GM12873 (cell line): ENCODE results near the gene FOXA2.

Experiments used
- TF ChIP-seq, protein P1 (sequence below): IDR thresholded peaks from 2 replicates; pipeline ENCODE4 v1.5.1; 2012; ENCODE audit warnings: low read depth, mild to moderate bottlenecking, moderate library complexity, low read length, control low read depth; ENCODE audit not compliant: insufficient read depth; ENCODE audit errors: missing control alignments

FOXA2 gene

DNA sequence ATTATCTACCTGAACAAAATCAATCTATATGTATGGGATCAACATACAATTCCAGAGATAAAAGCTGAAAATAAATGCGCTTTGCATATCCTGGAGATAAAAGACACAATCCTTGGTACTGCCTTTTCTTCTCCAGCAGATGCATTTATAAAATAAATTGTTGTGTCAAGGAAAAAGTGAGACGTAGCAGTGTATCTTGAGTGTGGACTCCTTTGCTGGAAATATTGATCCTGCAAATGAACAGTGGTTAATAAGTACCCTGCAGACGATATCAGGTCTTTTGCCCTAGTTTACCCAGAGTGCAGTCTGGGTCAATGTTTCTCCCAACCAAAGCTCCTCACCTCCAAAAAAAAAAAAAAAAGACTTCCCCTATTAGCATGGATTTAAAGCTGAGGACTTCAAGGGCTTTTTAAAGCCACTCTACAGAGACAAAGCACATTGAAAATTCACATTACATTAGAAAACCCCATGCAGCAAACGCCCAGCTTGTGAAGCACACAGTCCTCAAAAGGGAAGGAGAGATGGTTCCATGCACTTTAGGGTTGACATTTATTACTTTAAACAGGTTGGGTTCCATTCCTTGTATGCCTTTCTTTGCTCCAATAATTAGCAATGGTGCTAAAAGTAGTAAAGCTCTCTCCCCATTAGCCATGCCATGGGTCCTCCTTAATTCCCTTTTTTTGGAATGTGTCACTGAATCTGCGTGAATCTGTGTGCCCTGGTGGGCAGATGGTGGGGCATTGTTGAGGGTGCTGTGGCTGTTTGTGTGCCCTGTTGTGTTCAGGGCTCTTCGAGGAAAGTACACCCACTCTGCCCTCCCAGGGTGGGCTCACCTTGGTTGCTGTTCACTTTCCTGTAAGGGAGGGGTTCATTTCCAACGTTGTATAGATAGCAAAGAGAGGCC, 21.1 kb downstream of the FOXA2 start:
- TF ChIP-seq, protein P1, sequence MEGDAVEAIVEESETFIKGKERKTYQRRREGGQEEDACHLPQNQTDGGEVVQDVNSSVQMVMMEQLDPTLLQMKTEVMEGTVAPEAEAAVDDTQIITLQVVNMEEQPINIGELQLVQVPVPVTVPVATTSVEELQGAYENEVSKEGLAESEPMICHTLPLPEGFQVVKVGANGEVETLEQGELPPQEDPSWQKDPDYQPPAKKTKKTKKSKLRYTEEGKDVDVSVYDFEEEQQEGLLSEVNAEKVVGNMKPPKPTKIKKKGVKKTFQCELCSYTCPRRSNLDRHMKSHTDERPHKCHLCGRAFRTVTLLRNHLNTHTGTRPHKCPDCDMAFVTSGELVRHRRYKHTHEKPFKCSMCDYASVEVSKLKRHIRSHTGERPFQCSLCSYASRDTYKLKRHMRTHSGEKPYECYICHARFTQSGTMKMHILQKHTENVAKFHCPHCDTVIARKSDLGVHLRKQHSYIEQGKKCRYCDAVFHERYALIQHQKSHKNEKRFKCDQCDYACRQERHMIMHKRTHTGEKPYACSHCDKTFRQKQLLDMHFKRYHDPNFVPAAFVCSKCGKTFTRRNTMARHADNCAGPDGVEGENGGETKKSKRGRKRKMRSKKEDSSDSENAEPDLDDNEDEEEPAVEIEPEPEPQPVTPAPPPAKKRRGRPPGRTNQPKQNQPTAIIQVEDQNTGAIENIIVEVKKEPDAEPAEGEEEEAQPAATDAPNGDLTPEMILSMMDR, result no peak

DNA sequence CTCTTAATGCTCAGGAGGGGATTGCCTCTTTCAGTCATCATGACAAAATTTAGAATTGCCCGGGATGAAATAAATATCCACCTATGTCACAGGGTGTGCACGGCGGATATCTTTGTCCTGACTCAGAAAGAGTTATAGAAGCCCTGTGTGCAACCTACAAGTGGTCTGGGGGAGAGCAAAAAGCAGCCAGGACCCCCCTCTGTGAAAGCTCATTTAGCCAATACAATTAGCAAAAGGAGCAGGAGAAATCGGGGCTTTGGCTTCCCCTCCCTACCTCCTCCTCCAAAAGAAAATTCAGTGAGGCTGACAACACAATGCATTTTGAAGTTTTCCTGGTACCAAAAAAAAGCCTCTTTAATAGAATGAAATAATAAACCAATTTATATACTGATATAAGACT, 21.8 kb downstream of the FOXA2 start:
- TF ChIP-seq, protein P1, result no peak

DNA sequence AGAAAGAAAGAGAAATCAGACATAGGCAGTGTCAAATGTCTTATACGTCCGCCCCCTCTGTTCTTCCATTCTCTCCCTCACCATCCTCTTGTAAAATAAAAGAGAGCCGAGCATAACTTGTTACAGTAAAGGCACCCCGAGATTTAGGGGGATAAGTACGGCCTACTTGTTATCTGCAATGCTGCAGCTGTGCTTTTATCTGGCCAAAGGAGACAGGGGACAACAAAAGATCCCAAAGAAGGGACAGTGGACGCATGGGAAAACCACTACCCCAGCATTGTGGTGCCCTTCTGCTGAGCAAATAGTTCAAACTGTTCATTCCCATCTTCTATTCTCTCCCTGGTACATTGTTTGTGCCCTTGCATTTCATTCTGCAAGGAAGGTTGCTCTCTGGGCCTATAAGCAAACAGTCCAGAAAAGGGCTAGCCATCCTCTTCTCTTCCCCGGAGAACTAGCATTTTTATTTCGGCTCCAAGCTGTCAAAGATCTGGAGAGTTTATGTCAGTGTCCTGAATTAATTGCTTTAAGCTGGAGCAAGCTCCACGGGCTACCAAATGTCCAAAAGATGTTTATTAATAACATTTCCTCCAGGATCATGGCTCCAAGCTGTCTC, 22.3 kb downstream of the FOXA2 start:
- TF ChIP-seq, protein P1, result no peak

DNA sequence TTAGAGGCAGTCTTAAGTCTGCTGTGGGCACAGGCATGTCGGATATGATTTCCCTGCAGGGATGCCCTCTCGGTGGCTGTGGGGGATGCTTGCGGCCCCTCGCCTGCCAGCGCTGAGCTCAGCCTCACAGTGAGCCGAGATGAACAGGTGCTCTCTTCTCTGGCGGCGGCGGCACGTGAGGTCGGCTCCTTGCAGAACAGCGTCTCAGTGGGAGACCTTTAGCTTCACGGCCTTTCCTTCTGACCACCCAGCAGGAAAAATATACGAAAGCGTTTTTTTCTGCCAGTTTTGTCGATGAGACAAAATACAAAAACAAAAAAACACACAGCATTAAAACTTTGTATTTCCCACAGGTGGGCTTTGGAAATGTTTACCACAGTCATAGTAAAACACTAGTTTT, 23.6 kb downstream of the FOXA2 start:
- TF ChIP-seq, protein P1, result no peak

DNA sequence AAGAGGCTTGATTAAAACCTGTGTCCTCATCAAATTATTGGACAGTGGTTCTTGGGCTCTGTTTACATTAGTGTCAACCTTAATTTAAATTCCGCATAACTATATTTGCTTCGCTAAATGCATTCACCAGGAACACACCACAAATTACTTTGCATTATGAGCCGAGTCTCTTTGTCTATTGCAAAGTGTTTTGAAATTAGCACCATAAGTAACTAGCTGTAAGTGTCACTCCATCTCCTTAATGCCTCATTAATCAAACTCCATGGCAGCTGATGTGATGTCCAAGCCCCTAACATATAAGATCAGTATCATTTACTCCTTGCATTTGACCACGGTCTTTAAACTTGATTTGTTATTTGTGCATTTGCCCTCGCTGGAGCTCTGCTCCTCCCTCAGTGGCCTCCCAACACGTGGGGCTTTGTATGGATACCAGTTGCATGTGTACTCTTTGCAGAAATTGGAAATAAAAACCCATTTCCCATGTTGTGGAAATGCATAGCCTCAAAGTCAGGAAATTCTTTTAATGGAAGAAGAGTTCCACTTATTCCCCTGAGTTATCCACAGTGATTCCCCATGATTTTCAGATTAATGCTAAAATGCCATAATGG, 24.6 kb downstream of the FOXA2 start:
- TF ChIP-seq, protein P1, result no peak

DNA sequence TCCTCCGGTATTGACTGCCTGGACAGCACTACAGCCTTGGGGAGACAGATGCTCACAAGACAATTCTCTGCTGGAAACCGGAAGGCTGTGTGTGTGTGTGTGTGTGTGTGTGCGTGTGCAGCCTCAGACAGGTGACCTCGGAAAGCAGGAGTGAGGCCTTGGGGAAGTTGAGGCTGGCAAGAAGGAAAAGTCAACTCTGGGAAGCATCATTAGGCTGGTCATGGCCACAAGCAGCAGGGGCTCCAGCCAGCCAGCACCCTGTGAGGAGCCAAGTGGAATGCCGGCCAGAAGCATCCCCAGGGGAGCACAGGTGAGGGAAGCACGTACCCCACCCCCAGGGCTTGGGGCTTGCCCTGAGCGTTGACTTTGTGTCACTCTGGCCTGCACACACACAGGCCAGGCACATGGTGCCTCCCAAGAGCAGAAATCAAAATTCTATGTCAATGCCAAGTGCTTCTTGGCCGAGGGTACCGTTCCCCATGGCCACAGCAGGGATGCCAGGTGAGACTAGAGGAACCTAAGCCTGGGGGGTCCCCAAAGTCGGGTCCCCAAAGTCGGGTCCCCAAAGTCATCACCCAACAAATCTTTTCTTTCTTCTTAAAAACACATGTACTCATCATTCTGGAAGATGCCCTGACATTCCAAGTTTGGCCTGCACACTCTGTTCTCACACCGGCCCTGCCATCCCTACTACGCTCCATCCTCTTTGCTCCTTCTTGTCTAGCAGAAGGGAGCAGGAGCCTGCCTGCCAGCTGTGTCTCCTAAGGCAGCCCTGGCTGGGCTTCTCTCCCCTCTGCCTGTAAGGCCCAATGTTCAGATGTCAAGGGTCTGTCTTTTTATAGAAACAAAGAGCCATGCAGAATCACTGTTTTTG, 26.7 kb downstream of the FOXA2 start:
- TF ChIP-seq, protein P1, result no peak
